Stimulated activated CD8-positive, alpha-beta memory T cell treated with anti-CD3 and anti-CD28 coated beads, Interleukin-4, amount 100 ng/mL, for 24 hours (primary cell): ENCODE data around the gene EID3.
"Not testable (repeated sequence)": the region's sequence is repeated elsewhere in the genome, so short reads cannot be mapped to it uniquely, and the experiment has no call there.

ENCODE experiments used
- DNase-seq: peaks from one replicate; pipeline ENCODE4 v3.0.0-alpha.2; 2020; ENCODE audit warnings: low read depth

EID3 gene

GRCh38 chr12:104303538-104304151, at the start of gene EID3:
Gene EID3 (plus strand): TSS chr12:104303739. CDS start chr12:104303935, 196 bp downstream.
- DNase-seq: peak; percentile 89

- no peak for DNase-seq
These were observed 45.5 kb upstream of the EID3 start for GRCh38 chr12:104257913-104258472.

- DNase-seq: no peak
These were observed 45.0 kb upstream of the EID3 start for GRCh38 chr12:104258476-104259067.

- DNase-seq: no peak
These were observed 40.5 kb upstream of the EID3 start for GRCh38 chr12:104263026-104263425.

- DNase-seq: no peak
These were observed 39.8 kb upstream of the EID3 start for GRCh38 chr12:104263580-104264358.

GRCh38 chr12:104265436-104265835, 38.1 kb upstream of the EID3 start:
- not testable (repeated sequence) for DNase-seq

- DNase-seq: no peak
These were observed 30.6 kb upstream of the EID3 start for GRCh38 chr12:104272938-104273337.

GRCh38 chr12:104273503-104273902, 30.0 kb upstream of the EID3 start:
- DNase-seq: no peak

GRCh38 chr12:104274811-104275210, 28.7 kb upstream of the EID3 start:
- no peak for DNase-seq

- DNase-seq: no peak
These were observed 27.9 kb upstream of the EID3 start for GRCh38 chr12:104275689-104276088.

- no peak for DNase-seq
These were observed 27.0 kb upstream of the EID3 start for GRCh38 chr12:104276273-104277131.

GRCh38 chr12:104279164-104279563, 24.4 kb upstream of the EID3 start:
- DNase-seq: no peak

- DNase-seq: no peak
These were observed 23.4 kb upstream of the EID3 start for GRCh38 chr12:104280111-104280510.

GRCh38 chr12:104280717-104281458, 22.7 kb upstream of the EID3 start:
- no peak for DNase-seq

- DNase-seq: no peak
These were observed 21.9 kb upstream of the EID3 start for GRCh38 chr12:104281636-104282035.

- DNase-seq: no peak
These were observed 21.4 kb upstream of the EID3 start for GRCh38 chr12:104282109-104282508.

GRCh38 chr12:104285740-104286515, 17.6 kb upstream of the EID3 start:
- no peak for DNase-seq

- DNase-seq: peak; percentile 84
These were observed 16.7 kb upstream of the EID3 start for GRCh38 chr12:104286516-104287482.

GRCh38 chr12:104288635-104289274, 14.8 kb upstream of the EID3 start:
- peak; percentile 76 for DNase-seq
